Urothelium cell line (cell line): Measurements from ENCODE around the gene ICAM2.
A peak's percentile ranks its signal among the peaks of the same experiment; 100 is the strongest.

ENCODE experiments used
- DNase-seq: peaks from one replicate; pipeline ENCODE4 v3.0.0; 2011; ENCODE audit warnings: low spot score, mixed read lengths
- FAIRE-seq: peaks from 2 replicates; lab custom pipeline; 2011; peaks lifted over from hg19 to GRCh38; lab: Jason Lieb, UNC

Gene ICAM2

DNA sequence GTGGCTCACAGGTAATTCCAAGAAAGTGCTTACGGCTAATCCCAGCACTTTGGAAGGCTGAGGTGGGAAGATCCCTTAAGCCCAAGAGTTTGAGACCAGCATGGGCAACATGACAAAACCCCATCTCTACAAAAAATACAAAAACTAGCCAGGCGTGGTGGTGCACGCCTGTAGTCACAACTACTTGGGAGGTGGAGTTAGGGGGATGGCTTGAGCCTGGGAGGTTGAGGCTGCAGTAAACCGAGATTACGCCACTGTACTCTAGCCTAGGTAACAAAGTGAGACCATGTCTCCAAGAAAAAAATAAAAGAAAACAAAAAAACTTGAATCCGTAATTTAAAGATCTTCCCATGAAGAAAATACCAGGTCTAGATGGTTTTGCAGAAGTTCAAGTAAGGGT is 5.0 kb downstream of the ICAM2 start:
- DNase-seq (no peak), FAIRE-seq (no peak)

DNA sequence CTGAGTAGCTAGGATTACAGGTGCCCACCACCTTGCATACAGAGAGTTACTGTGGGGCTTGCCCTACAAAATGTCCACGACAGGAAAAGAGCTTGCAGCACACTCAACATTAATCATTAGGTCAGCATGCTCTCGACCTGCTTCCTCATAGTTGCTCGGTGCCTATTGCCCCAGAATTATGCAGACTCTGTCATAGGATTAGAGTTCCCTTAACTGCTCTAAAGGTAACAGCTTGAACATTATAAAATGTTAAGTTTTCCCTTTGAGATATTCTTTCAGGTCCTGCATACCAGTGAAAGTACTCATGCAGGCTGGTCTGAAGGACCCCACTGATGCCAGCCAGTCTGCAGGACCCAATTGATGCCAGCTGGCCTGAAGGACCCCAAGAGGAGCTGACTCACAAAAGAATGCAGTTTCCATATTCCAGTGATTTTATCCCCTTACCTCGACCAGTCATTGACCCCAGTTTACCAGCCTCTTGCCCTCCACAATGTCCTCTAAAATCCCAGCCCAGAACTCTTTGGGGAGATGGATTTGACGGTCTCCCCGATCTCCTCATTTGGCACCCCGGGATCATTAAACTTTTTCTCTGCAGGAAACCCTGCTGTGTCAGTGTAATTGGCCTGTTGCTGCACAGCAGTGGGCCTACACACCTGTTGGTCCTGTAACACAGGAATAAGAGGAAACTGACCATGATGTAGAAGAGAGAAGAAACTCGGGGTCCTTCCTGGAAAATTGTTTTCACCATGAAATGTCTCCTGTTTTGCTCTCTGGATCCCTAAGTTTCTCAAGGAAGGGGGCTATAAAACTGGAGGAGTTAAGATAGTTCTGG is 10.6 kb downstream of the ICAM2 start:
- DNase-seq: peak; percentile 2
- no peak for FAIRE-seq

DNA sequence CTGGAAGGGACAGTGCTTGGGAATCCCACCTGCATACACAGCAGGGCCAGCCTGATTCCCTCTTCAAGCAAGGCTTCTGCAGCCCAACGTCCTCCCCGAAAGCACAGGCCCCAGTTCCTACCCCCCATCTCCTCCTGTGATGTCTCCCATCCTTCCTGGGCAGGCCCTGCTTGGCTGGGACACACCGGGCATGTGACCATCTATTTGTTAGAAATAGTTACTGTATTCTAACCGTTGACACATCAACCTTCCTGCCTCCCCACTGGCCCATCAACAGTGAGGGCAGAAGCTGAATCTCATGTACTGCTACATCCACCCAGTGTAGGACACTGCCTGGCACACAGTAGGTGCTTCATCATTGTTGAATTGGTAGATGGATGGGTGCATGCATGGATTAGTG is 11.6 kb downstream of the ICAM2 start:
- FAIRE-seq (no peak), DNase-seq (peak; percentile 3)

DNA sequence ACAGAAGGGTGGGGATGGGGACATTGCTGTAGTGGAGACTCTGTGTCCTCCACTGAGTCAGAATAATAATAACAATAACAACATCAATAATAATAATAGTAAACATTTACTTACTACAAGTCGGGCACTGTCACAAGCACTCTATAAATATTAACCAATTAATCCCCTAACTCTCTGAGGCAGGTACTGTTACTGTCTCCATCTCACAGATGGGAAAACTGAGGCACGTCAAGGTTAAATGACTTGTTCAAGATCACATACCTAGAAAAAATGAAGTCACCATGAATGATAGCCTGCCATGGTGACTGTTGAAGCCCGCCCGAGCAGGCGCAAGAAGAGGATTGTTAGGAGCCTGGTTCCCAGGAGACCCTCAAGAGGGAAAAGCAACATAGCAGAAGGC is 12.1 kb downstream of the ICAM2 start:
- FAIRE-seq: no peak
- DNase-seq: no peak

DNA sequence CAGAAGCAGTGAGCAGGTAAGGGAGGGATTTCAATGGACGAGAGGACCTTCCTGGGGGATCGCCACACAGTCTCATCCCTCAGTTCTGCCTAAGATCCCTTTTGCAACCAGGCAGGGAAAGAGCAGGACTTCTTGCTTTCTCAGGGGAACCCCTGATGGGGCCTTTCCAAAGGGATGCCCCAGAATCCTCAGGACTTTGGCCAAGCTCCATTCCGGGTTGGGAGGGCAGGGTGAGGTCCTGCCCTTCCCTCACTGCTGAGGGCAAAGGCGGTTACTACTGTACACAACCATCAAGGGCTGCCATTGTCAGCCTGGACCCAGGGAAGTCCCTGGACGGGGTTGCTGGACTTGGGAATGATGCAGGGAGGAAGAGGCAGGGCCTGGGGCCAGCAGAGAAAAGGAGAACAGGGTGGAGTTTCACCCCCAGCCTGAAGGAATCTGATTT is 12.6 kb downstream of the ICAM2 start:
- no peak for FAIRE-seq
- peak; percentile 6 for DNase-seq

DNA sequence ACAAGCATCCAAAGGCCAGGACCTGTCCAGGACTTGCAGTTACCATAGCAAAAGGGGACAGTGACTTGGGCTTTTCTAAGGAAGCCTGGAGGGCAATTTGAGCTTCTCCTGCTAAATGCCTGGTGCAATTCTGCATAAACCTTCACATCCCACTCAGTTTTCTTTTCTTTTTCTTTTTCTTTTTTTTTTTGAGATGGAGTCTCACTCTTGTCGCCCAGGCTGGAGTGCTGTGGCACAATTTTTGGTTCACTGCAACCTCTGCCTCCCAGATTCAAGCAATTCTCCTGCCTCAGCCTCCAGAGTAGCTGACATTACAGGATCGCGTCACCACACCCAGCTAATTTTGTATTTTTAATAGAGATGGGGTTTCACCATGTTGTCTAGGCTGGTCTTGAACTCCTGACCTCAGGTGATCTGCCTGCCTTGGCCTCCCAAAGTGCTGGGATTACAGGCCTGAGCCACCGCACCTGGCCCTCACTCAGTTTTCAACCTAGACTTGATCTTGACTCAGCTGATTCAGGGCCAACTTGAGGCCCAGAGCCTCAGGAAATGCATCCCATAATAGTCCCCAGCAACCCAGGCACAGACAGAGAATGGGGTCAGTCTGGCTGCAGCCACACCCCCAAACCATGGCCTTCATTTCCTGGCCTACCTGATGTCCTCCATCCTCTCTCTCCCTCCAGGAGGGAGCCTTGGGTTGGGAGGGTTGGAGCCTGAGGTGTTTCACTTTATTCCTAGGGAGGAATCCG is 13.2 kb downstream of the ICAM2 start:
- FAIRE-seq (peak; percentile 58), DNase-seq (peak; percentile 38)

DNA sequence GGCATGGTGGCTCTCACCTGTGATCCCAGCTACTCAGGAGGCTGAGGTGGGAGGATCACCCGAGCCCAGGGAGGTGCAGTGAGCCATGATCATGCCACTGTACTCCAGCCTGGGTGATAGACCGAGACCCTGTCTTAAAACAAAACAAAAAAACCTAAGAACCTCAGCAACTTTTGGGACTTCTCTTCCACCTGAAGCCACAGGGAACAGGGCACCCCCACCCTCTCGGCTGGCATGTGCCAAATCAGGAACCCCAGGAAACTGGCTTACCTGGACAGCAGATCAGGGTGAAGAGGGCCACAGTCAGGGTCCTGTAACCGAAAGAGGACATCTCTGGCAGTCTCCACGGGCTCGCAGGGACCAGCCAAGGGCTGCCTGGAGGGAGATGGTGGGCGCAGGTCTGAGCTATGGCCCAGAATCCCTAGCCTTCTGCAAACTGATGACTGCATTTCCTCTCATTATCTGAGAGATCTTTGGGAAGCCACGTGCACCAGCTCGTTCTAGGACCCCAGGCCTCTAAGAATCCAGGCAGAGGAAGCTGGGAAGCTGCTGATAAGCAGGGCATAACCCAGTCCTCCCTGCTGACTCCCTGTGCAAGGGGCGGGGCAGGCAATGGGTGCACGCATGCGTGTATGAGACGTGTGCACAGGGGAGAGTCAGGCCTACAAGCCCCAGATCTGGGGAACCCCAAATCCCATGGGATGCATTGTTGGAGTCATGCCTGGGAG is 13.9 kb downstream of the ICAM2 start:
- DNase-seq (no peak), FAIRE-seq (no peak)

DNA sequence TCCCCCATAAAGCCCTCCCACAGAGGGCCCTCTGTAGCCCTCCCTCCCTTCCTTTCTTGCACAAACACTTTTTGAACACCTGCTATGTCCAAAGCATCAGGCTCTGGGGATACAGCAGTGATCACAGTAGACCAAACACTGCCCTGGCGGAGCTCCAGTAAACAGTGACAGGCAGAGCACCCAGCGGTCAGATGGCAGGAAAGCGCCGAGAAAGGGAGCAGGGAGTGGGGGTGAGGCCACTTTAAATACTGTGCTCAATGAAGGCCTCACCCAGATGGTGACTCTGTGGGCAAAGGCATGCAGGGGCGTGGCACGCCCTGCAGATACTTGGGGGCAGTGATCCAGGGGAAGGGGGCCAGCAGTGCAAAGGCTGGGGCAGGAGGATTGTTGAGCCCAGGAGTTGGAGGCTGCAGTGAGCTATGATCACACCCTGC is 14.7 kb downstream of the ICAM2 start:
- peak; percentile 94 for FAIRE-seq

DNA sequence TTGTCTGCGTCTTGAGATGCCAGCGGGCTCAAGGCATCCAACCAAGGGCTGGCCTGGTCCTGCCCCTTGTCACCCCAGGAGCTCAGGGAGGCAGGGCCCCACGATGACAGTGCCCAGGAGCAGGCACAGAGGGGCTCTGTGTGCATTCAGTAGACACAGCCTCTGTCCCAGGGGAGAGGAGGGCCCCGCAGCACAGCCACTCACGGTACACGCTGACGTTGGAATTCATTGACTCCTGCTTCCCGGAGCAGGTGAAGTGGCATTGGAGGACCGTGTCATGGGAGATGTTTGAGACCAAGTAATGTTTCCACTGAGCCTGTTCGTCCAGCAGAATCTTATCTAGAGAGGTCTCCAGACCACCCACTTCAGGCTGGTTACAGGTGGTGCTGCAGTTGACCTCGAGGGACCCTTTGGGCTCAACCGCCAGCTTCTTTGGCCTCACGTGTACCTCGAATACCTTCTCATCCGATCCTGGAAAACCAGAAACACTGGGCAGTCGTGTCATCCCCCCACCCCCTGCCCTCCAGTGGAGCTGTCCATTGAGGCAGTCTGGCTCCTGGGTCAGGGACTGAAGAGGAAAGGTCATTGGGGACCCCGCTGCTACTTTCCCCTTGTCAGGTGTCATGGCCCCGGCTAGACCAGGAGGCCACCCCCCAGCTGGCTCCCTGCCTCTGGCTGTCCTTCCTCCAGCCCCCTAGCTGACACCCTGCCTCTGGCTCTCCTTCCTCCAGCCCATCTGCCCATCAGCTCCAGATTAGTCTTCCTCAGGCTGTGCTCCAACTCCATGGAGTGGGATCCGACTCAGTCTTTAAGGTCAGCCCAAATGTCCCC is 15.3 kb downstream of the ICAM2 start:
- DNase-seq: no peak
- no peak for FAIRE-seq

More for the DNA sequence above, 14.7 kb downstream of the ICAM2 start:
- peak; percentile 84 for DNase-seq

DNA sequence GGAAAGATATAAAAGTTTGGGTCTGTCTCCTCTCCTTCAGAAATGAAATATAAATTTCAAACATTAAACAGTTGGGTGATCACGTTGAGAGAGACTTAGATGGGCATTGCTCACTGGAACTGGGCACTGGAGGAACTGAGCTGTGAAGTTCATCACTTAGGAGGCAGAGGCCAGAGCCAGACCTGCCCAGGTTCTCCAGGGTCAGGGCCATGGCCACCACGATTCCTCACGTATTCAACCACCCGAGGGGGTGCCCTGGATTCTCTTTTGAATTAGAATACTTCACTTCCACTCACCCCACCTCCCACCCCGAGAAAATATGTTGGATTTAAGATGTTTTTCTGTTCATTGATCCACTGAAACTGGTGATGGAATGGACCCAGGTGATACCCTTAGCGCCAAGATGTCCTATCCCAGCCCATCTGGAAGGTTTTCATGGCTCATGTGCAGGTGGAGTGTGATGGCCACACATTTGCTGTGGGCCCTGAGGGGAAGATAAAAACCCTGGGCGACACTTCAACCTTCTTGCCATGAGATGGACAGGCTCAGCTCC is 16.1 kb downstream of the ICAM2 start:
- FAIRE-seq (no peak), DNase-seq (no peak)

DNA sequence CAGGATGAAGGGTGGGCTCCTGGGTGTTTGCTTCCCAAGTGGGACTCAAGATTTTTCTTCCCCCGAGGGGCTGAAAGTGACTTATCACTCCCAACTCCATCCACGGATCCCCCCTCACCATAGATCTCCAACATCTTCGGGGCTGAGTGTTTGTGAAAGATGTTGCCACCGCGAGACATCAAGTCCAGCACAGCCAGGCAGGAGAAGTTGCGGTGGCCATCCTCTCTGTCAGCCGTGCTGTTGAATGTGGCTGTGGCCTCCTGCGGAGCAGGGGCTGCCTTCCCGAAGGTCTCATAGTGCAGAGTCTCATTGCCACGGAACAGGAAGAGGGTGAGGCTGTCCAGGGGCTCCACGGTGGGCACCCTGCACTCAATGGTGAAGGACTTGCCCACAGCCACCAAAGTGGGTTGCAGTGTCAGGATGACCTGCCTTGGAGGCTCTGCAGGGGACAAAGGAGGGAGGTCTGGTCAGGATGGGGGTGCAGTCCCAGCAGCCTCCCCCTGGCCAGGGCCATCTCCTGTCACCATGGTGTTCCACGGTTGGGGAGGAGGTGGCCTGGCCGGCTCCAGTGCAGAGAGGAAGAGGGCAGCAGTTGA is 16.8 kb downstream of the ICAM2 start:
- DNase-seq (no peak), FAIRE-seq (peak; percentile 46)

DNA sequence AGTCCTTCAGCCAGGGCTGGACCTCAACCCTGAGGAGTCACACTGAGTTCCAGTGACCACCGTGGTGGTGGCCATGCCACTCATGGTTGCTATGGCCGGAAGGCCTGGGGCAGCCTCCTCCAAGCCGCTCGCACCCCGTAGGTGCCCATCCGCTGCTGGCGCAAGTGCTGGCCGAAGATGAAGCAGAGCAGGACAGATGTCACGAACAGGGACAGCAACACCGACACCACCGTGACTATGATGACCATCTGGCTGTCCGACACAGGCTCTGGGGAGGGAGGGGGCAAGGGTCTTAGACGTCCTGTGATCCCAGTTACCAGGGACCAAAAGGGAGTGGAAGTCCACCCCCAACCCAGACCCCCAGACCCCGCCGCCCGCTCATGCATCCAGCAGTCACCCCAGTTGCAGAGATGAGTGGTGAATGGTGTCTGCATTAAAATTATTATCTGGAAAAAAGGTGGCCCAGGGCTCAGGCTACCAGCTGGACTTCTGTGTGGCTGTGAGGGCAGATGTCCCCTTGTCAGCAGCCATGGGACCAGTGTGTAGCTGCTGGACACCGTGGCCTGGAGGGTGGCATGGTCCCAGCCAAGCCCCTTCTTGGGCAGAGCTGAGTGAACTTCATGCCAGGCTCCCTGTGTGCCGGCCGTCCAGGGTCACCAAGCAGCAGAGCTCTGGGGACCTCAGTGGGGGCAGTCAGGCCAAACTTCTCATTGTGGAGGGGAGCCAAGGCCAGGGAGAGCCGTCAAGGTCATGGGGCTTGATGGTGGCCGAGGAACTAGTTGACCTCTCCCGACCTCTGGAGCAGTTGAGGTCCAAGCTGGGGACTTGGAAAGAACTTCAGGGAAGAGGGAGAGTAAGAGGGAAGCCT is 17.5 kb downstream of the ICAM2 start:
- FAIRE-seq: peak; percentile 78
- no peak for DNase-seq

DNA sequence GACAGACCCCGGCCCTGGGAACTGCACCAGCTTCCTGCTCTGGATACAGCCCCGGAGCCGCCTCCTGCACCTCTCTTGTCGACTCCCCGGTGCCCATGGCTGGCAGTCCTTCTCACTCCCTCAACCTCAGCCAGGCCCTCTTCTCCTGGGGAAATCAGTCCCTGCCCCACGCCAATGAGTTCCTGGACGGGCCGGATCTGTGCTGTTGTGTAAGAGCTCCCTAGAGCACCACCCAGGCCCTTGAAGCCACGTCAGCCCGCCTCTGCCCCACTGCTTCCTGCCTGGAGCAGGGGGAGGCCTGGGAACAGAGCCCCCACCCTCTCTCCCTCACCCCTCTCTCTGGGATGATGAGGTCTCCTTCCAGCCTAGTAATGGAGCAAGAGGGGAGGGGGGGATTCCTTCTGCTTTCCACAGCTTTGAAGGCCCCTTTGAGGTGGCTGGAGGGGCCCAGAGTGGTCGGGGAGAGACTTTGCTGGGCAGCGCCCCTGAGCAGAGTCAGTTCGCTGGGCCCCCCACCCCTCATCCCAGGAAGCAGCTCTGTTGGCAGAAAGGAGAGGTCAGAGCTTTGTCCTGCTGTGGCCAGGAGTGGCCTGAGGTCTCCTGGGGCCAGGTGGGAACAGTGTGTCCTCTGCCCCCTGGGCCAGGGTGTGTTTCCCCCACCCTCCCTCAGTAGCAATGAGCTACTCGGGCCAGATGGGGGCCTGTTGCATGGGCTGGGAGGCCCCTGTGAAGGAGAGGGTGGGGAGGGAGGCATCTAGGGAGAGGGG is 18.5 kb downstream of the ICAM2 start:
- no peak for FAIRE-seq
- DNase-seq: no peak

DNA sequence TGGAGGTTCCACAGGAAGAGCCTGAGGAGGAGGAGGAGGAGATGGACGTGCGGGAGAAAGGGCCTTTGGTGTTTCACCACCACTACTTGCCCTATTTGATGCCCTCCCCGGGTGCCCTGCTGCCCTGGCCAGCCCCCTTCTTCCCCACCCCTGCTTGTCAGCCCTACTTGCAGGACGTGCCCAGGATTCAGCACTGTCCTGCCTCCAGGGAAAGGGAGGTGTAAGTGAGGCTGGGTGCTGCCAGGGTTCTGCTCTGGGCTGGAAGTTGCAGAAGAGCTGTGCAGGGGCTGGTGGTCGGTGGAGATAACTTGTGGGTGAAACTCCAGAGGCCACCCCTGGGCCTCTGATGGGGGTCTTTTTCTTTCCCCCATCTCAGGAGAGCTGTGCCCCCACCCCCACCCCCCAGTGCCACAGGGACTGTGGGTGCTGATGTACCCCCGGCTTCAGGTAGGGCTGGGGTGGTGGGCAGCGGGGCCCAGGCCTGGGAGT is 19.3 kb downstream of the ICAM2 start:
- FAIRE-seq: no peak
- no peak for DNase-seq

DNA sequence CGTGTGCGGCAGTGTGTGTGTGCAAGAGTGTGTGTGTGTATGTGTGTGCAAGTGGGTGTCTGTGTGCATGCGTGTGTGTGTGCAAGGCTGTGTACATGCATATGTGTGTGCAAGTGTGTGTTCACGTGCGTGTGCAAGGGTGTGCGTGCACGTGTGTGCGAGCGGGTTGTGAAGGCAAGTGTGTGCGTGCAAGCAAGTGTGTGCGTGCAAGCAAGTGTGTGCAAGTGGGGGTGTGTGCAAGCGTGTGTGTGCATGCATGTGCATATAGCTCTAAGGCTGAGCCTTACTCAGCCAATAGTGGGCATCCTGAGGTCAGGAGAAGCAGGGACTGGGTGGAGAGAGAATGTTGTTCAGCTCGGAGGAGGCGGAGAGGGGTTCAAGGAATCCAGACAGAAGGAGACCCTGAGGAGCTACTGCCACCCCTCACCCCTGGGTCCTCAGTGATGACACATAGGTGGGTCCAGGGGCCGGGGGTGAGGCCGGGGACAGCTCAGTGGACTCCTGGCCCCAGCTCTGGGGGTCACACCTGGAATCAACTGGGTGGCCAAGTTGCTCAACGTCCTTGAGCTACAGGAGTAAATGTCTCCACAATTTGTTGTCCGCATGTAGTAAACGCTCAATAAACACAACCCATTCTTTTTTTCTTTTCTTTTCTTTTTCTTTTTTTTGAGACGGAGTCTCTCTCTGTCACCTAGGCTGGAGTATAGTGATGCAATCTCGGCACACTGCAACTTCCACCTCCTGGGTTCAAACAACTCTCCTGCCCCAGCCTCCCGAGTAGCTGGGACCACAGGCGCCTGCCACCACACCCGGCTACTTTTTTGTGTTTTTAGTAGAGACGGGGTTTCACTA is 20.5 kb downstream of the ICAM2 start:
- no peak for DNase-seq
- FAIRE-seq: peak; percentile 99

DNA sequence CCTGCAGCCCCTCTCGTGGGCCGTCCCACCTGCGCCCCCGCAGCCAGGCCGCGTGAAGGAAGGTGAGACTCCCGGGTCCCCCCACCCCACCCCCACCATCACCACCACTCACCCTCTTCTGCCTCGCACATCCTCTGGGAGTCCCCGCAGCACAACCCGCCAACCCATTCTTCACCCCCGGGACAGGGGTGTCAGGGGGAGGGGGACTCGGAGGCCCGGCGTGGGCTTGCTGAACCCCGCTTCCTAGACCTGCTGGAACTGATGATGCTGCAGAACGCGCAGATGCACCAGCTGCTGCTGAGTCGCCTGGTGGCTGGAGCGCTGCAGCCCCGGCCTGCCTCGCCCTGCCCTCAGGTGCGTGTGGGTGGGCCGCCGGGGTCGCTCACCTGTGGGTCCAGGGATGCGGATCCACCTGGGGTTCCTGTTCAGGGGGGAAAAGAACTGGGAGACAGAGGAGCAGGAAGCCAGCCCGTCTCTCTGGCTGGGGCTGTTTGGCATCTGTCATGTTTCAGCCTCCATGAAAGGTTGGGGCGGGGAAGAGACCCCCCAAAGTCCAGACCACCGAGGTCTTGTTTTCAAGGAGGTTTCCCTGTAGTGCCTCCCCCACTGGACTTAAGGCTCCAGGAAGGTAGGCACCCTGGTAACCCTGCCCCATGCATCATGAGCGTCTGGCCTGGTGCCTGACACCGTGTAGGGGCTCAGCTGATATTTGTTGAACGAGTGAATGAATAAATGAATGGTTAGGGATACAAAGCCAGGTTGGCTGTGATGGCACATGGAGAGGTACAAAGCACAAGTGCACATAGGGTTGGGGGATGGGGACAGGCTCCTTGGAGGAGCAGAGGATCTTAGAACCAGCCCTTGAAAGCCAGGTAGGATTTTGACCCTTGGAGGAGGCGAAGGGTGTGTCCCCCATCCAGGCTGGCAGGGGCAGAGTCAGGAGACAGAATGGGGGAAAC is 21.4 kb downstream of the ICAM2 start:
- FAIRE-seq (peak; percentile 44), DNase-seq (no peak)
